ENCODE results near the gene SH3D19. TPM values are rescaled to one million over a fixed set of nuclear protein-coding genes. Genes with fewer than 3 reads are reported as not detected.

SH3D19 gene
- total and polyA plus RNA-seq, 8 donors = 52.9 to 114 (median 59.2) TPM

- Histone ChIP-seq H3K4me1 (peaks cover 16 to 41% of the 10 kb centered on the region in 2 donors), H3K27me3 (no peaks in the 10 kb centered on the region), H3K27ac (no peak overlapping the region), H3K36me3 (peaks cover 0 to 90% of the 10 kb centered on the region in 2 donors), H3K9me3 (no peaks in the 10 kb centered on the region), H3K4me3 (no peak overlapping the region)
- TF ChIP-seq CTCF (IDR thresholded peaks at IDR 0.05) = no peak
- ATAC-seq = no peak
- intact Hi-C loops (cut with DNase I) = no loop called here
- no peak for DNase-seq
These were observed 220.8 kb downstream of the SH3D19 start for GRCh38 chr4:151104621-151105020.

- TF ChIP-seq CTCF (IDR thresholded peaks at IDR 0.05) = no peak
- H3K27me3 ChIP-seq = no peaks in the 10 kb centered on the region
- H3K4me3 ChIP-seq = no peak overlapping the region
- no peaks in the 10 kb centered on the region for H3K9me3 ChIP-seq
- no peak overlapping the region for H3K27ac ChIP-seq
- DNase-seq (no peak), ATAC-seq (no peak)
- peaks cover 16 to 45% of the 10 kb centered on the region in 2 donors for H3K4me1 ChIP-seq
- intact Hi-C loops (cut with DNase I) = no loop called here
- H3K36me3 ChIP-seq = peaks cover 0 to 82% of the 10 kb centered on the region in 2 donors
These were observed 221.6 kb downstream of the SH3D19 start for GRCh38 chr4:151103758-151104157.

- intact Hi-C loops (cut with DNase I) = no loop called here
- Histone ChIP-seq H3K27me3 (no peaks in the 10 kb centered on the region), H3K4me3 (peak overlapping the region; percentile 78 to 79), H3K36me3 (peaks cover 0 to 49% of the 10 kb centered on the region in 2 donors), H3K9me3 (no peaks in the 10 kb centered on the region), H3K27ac (no peak overlapping the region), H3K4me1 (peaks cover 16 to 50% of the 10 kb centered on the region in 2 donors)
- no peak for TF ChIP-seq CTCF (IDR thresholded peaks at IDR 0.05)
- DNase-seq = no peak
- no peak for ATAC-seq
These were observed 224.9 kb downstream of the SH3D19 start for GRCh38 chr4:151100531-151100930.

- H3K27me3 ChIP-seq = no peaks in the 10 kb centered on the region
- peak overlapping the region; percentile 84 to 85 for H3K27ac ChIP-seq
- TF ChIP-seq CTCF (IDR thresholded peaks at IDR 0.05) = no peak
- no peaks in the 10 kb centered on the region for H3K9me3 ChIP-seq
- intact Hi-C loops (cut with DNase I) = no loop called here
- DNase-seq (no peak), ATAC-seq (peak; percentile 32)
- H3K36me3 ChIP-seq = peaks cover 0 to 44% of the 10 kb centered on the region in 2 donors
- H3K4me3 ChIP-seq = peak overlapping the region; percentile 78 to 79
- peaks cover 16 to 50% of the 10 kb centered on the region in 2 donors for H3K4me1 ChIP-seq
These were observed 225.4 kb downstream of the SH3D19 start for GRCh38 chr4:151099976-151100417.

GRCh38 chr4:151099229-151099975 lies 226.0 kb downstream of the SH3D19 start, which contains the start of gene RPS3A:
Gene RPS3A, plus strand, starts transcription at chr4:151099628. Its CDS starts 25 bp downstream, at chr4:151099653.
- TF ChIP-seq CTCF (IDR thresholded peaks at IDR 0.05) = peak; percentile 65 to 86
- H3K4me1 ChIP-seq = peaks cover 16 to 50% of the 10 kb centered on the region in 2 donors
- DNase-seq (peak; percentile 96 to 98 (median 97)), ATAC-seq (peak; percentile 99)
- peak within 1 kb of the TSS; percentile 78 to 79 for H3K4me3 ChIP-seq
- peaks cover 0 to 38% of the 10 kb centered on the region in 2 donors for H3K36me3 ChIP-seq
- no peaks in the 10 kb centered on the region for H3K27me3 ChIP-seq
- intact Hi-C loops (cut with DNase I) = no loop called here
- H3K9me3 ChIP-seq = no peaks in the 10 kb centered on the region
- peak within 1 kb of the TSS; percentile 84 to 85 for H3K27ac ChIP-seq
